SK-N-SH (cell line): Measurements from ENCODE around the gene WWOX.

Experiments used
- CTCF ChIP-seq: fragments of 200-600 bp; sonication (generic); IDR thresholded peaks from 2 replicates; pipeline ENCODE4 v1.6.1; 2017; ENCODE audit warnings: antibody characterized with exemption, mild to moderate bottlenecking, moderate library complexity
- EP300 ChIP-seq, 2 experiments: IDR thresholded peaks; 2 replicates each; pipeline versions ENCODE4 v1.4.0 to v1.6.1; 2012; ENCODE audit warnings: borderline replicate concordance in 1 of 2, low read depth in 1 of 2, low read length in 1 of 2
- FOXM1 ChIP-seq: IDR thresholded peaks from 2 replicates; pipeline ENCODE4 v1.4.0; 2012; ENCODE audit warnings: low read depth, mild to moderate bottlenecking
- GATA2 ChIP-seq: sonication (generic); formaldehyde crosslinking; IDR thresholded peaks from 2 replicates; pipeline ENCODE4 v1.5.0; 2020; ENCODE audit warnings: mild to moderate bottlenecking, missing genetic modification reagents
- SIN3A ChIP-seq: IDR thresholded peaks from 2 replicates; pipeline ENCODE4 v1.6.1; 2012; ENCODE audit warnings: low read depth, mild to moderate bottlenecking, low read length, moderate library complexity, borderline replicate concordance
- TCF12 ChIP-seq: IDR thresholded peaks from 2 replicates; pipeline ENCODE4 v1.4.0; 2012

- TF ChIP-seq SIN3A (no peak), TCF12 (no peak), EP300 (IDR thresholded peaks at IDR 0.05; ENCODE audit: borderline replicate concordance in 1 of 2, low read depth in 1 of 2, low read length in 1 of 2) (no peak), CTCF (no peak), FOXM1 (no peak), GATA2 (no peak)
Observed at GRCh38 chr16:79093554-79093967, 994.1 kb downstream of the WWOX start.
